Retinal pigment epithelial cell (primary cell): ENCODE results near the gene KIAA0753.
A peak's percentile ranks its signal among the peaks of the same experiment; 100 is the strongest.

Experiments used
- DNase-seq: peaks from one replicate; pipeline ENCODE4 v3.0.0-alpha.2; 2010; ENCODE audit warnings: low read depth
- H3K4me3 ChIP-seq: 2 replicates; pipeline ENCODE4 v1.5.1; 2011; ENCODE audit warnings: mild to moderate bottlenecking, low read length, control low read depth, moderate library complexity
- TF ChIP-seq, protein P1 (sequence below): conservative IDR thresholded peaks from 2 replicates; pipeline ENCODE4 v1.5.1; 2011; ENCODE audit warnings: low read depth, low read length, control low read depth, inconsistent platforms

Gene KIAA0753

DNA sequence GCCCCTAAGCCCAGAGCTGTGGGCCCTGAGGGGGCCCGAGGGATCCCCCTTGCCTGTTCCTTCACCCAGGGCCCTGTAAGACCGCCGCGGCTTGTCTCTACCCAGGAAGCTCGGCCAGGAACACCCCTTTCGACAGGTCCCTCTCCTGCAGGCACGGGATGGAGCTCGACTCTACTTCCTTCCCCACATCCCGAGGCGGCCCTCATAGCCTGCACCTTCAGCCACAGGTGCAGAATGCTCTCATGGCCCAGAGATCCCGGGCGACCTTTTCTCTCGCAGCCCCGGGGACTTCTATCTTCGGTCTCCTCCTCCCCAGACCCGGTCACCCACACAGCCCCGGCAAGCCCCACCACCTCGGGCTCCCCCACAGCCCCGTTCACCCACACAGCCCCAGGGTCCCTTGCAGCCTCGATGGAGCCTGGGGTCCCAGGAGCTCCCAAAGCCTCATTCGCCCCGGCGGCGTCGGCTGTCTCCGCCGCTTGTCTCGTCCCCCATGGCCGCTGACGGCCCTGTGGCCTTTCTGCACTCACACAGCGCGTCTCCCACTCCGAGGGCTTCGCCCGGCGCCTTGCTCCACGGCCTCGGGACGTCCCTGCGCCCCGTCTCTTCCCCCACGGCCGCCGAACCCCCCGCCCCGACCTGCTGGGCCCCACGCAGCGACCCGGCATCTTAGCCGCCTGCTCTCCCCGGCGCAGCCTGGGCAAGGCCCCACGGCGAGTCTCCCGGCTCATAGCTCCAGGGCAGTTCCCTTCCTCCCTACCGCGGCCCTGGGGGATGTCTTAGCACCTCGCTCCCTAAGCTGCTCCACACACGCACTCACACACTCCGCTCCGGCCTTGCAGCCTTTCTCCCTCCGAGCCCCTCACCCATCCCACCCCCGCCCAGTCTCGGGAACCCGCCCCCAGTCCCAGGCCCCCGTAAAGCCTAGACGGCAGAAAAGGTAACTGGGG lies 650 bp downstream of the KIAA0753 start:
- TF ChIP-seq, protein P1, sequence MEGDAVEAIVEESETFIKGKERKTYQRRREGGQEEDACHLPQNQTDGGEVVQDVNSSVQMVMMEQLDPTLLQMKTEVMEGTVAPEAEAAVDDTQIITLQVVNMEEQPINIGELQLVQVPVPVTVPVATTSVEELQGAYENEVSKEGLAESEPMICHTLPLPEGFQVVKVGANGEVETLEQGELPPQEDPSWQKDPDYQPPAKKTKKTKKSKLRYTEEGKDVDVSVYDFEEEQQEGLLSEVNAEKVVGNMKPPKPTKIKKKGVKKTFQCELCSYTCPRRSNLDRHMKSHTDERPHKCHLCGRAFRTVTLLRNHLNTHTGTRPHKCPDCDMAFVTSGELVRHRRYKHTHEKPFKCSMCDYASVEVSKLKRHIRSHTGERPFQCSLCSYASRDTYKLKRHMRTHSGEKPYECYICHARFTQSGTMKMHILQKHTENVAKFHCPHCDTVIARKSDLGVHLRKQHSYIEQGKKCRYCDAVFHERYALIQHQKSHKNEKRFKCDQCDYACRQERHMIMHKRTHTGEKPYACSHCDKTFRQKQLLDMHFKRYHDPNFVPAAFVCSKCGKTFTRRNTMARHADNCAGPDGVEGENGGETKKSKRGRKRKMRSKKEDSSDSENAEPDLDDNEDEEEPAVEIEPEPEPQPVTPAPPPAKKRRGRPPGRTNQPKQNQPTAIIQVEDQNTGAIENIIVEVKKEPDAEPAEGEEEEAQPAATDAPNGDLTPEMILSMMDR: no peak
- DNase-seq: no peak
- peak overlapping the region; percentile 96 for H3K4me3 ChIP-seq

DNA sequence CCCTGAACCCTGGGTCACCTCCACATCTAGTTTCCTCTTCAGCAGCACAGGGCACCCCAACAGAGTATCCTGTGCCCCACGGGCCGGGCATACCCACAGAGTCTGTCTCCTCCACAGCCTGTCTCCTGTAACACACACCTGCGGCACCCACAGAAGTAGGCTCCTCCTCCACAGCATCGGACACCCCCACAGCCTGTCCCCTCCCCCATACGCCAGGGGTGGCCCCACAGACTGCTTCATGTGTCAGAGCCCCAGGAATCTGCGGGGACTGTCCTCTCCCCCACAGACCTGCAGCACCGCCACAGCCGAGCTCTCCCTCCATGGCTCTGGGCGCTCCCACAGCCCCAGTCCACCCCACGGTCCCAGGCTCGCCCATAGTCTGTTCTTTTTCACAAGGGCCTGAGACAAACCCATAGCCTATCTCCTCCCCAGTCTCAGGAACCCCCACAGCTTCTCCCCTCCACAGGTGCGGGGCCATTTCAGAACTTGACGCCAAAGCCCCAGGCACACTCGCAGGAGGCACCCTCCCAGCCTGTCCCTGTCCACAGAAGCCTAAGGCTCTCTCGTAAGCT lies 1.4 kb downstream of the KIAA0753 start:
- no peak for DNase-seq
- peak overlapping the region; percentile 96 for H3K4me3 ChIP-seq
- TF ChIP-seq, protein P1: no peak

DNA sequence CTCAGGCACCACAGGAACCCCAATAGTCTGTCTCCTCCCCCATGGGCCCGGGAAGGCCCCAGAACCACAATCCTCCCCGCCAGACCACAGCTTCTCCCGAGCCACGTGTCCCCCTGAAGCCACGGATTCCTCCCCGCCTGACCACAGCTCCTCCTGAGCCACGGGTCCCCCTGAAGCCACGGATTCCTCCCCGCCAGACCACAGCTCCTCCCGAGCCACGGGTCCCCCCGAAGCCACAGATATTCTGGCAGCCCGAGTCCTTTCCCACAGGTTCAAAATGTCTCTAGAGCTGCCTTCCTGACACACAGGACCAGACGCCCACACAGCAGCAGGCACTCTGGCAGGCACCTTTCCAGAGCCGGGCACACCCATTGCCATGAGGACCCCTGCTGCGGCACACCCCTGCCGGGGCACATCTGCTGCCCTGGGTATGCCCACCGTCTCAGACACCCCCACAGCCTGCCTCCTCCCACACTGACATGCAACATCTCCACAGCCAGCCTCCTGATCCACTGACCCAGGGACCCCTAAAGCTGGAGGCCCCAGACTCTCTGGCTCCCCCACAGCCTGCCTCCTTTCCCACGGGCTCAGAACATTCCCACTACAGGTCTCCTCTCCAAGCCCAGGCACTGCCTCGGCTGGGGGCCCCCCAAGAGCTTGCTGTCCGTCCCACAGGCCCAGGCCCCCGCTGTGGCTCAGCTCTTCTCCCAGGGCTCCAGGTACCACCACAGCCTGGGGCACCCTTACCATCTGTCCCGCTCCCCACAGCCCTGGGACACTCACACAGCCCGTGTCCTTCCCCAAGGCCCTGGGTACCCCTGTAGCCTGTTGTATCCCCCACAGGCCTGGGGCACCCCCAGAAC lies 2.2 kb downstream of the KIAA0753 start:
- H3K4me3 ChIP-seq: no peak overlapping the region
- TF ChIP-seq, protein P1: no peak
- no peak for DNase-seq

DNA sequence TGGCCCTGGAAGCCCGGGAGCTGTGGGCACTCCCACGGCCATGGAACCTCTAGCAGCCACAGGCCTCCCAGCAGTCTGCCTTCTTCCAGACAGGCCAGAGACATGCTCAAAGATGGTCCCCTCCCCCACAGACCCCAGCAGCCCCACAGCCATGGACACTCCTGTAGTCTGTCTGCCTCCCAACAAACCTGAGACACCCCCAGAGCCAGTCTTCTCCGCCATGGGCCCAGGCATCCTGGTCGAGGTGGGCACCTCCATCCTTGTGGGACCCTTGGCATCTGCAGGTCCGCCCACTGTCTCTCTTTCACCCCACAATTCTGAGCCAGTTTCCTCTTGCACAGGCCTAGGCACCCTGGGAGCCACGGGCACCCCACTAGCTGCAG lies 3.1 kb downstream of the KIAA0753 start:
- TF ChIP-seq, protein P1: no peak
- no peak overlapping the region for H3K4me3 ChIP-seq
- no peak for DNase-seq

DNA sequence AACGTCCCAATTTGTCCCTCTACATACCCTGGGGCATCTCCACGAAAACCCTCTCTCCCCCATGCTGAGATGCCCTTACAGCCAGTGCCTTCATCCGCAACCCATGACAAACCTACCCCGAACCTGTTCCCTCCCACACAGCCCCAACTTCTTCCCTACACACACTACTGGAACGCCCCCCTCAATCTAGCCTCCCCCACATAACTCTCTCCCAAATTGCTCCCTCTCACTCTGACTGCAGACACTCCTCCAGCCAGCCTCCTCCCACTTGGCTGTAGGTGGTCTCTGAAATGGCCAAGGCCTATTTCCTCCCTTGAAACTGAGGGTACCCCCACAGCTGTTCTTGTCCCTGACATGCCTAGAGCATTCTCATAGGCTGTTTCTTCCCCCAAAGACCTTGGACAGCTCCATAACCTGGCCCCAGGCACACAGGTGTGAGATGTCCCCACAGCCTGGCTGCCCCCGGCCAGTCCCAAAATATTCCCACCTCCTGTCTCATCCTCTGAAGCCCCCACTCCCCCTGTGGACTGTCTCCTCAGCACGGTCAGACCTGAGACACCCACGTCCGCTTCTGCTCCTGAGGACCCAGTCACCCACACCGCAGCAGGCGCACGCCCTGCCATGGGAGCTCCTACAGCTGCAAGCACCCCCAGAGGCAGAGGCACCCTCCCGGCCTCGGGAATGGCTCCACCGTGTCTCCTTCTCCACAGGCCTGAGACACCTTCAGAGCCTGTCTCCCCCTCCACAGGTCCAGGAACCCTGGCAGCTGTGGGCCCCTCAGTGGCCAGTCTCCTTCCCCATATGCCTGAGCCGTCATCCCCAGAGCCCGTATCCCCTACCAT lies 3.7 kb downstream of the KIAA0753 start:
- H3K4me3 ChIP-seq: no peak overlapping the region
- TF ChIP-seq, protein P1: no peak
- no peak for DNase-seq

DNA sequence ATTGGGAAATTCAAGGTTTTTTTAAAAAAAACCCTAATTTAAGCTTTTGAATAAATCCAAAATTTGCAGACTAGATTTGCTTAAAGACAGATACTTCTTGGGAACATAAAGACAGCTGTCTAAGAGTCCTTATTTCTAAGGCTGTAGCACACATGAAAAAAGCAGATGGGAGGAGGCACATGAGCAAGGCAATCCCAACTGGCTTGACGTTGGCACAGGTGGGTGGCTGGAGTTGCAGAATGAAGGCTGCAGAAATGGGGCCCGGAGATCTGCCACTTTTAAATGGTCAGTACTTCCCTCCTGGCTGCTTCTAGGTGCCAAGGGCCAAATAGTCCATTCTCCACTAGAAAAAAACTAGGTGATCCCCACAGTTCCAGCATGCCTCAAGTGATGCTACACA lies 4.4 kb downstream of the KIAA0753 start:
- H3K4me3 ChIP-seq: no peak overlapping the region
- TF ChIP-seq, protein P1: no peak
- no peak for DNase-seq
